HCT116 (cell line): Measurements from ENCODE around the gene CPED1. TPM values are rescaled to one million over a fixed set of nuclear protein-coding genes. Genes with fewer than 3 reads are reported as not detected.

Source experiments
- ATAC-seq: fragments of 200-7000 bp; cut with Tn5 transposase; 2 replicates; pipeline ENCODE4 v1.9.1; 2020; ENCODE audit warnings: mild to moderate bottlenecking, moderate library complexity
- BruUV-seq: library from RNA; stranded (reverse); fragments of 400-500 nt; replicated peaks from 2 replicates; lab custom pipeline; 2021; lab: Mats Ljungman, UMichigan
- CTCF ChIA-PET: fragments of 300-600 bp; sonication (Branson Sonifier 250); formaldehyde crosslinking; loops from one replicate; lab custom pipeline; 2021; ENCODE audit warnings: antibody characterized with exemption; lab: Charles Lee
- POLR2A ChIA-PET: fragments of 300-600, 350-600 bp; sonication (Branson Sonifier 250); formaldehyde crosslinking; loops from one replicate; lab custom pipeline; 2021; ENCODE audit warnings: antibody characterized with exemption; lab: Charles Lee
- RAD21 ChIA-PET, 2 experiments: fragments of 300-600 bp; sonication (Branson Sonifier 250); formaldehyde crosslinking; loops; one replicate each; lab custom pipeline; 2023; ENCODE audit warnings: low total read pairs in 2 of 2; ENCODE audit not compliant: uncharacterized antibody in 2 of 2, unreplicated experiment in 2 of 2, low non-redundant PET in 1 of 2; lab: Charles Lee
- DNase-seq: peaks from one replicate; pipeline ENCODE4 v3.0.0-alpha.2; 2010; ENCODE audit warnings: low read depth, low spot score
- H2AFZ ChIP-seq: fragments of 200-600 bp; shearing (Covaris generic), sonication (generic); 2 replicates; pipeline ENCODE4 v1.6.1; 2017; ENCODE audit warnings: low read depth, mixed run types, mixed read lengths, antibody characterized with exemption, low read length; ENCODE audit not compliant: poor library complexity, severe bottlenecking
- H3K27ac ChIP-seq: 2 replicates; pipeline ENCODE4 v1.5.1; 2012; ENCODE audit warnings: low read depth, low read length
- H3K27me3 ChIP-seq: fragments of 200-600 bp; sonication (generic); 2 replicates; pipeline ENCODE4 v1.6.1; 2016; ENCODE audit warnings: mixed run types, low read length, mixed read lengths; ENCODE audit not compliant: insufficient read depth
- H3K36me3 ChIP-seq, 2 experiments: fragments of 200-500 bp in 1 of 2; fragments of 200-600 bp in 1 of 2; sonication (Bioruptor generic) in 1 of 2; sonication (generic) in 1 of 2; 2 replicates each; pipeline versions ENCODE4 v1.5.1 to v1.6.1; 2014 to 2016; ENCODE audit warnings: low read length in 2 of 2, inconsistent platforms in 1 of 2, mixed read lengths in 1 of 2, mixed run types in 1 of 2; ENCODE audit not compliant: insufficient read depth in 2 of 2, control insufficient read depth in 1 of 2
- H3K4me1 ChIP-seq, 2 experiments: fragments of 200-600 bp in 1 of 2; sonication (generic) in 1 of 2; 2 replicates each; pipeline versions ENCODE4 v1.5.1 to v1.6.1; 2012 to 2017; ENCODE audit warnings: low read length in 2 of 2, inconsistent platforms in 1 of 2, mild to moderate bottlenecking in 1 of 2, mixed read lengths in 1 of 2, mixed run types in 1 of 2, moderate library complexity in 1 of 2; ENCODE audit not compliant: insufficient read depth in 2 of 2, control insufficient read depth in 1 of 2
- H3K4me2 ChIP-seq: fragments of 200-600 bp; sonication (generic); 2 replicates; pipeline ENCODE4 v1.6.1; 2017; ENCODE audit warnings: mixed run types, low read length, mixed read lengths
- H3K4me3 ChIP-seq, 2 experiments: fragments of 200-600 bp in 1 of 2; sonication (generic) in 1 of 2; replicated peaks in 1 of 2; 2 replicates each; pipeline ENCODE4 v1.5.1; 2011 to 2016; ENCODE audit warnings: low read length in 2 of 2, control low read depth in 1 of 2, low read depth in 1 of 2, mild to moderate bottlenecking in 1 of 2, mixed read lengths in 1 of 2, mixed run types in 1 of 2
- H3K79me2 ChIP-seq: fragments of 200-600 bp; sonication (generic); 2 replicates; pipeline ENCODE4 v1.6.1; 2017; ENCODE audit warnings: mild to moderate bottlenecking, mixed run types, low read length, moderate library complexity, mixed read lengths; ENCODE audit not compliant: insufficient read depth
- H3K9ac ChIP-seq: fragments of 200-600 bp; sonication (generic); 2 replicates; pipeline ENCODE4 v1.6.1; 2016; ENCODE audit warnings: low read length, mixed read lengths
- H3K9me2 ChIP-seq: fragments of 200-600 bp; sonication (generic), shearing (Covaris generic); 2 replicates; pipeline ENCODE4 v1.6.1; 2017; ENCODE audit warnings: mixed run types, mild to moderate bottlenecking, moderate library complexity; ENCODE audit not compliant: insufficient read depth
- H3K9me3 ChIP-seq, 2 experiments: fragments of 200-500 bp in 1 of 2; fragments of 200-600 bp in 1 of 2; sonication (Bioruptor generic) in 1 of 2; sonication (generic) in 1 of 2; 2 replicates each; pipeline ENCODE4 v1.6.1; 2014 to 2017; ENCODE audit warnings: low read length in 2 of 2, mixed read lengths in 2 of 2, inconsistent platforms in 1 of 2, low read depth in 1 of 2, mild to moderate bottlenecking in 1 of 2, mixed run types in 1 of 2, moderate library complexity in 1 of 2; ENCODE audit not compliant: control insufficient read depth in 1 of 2, insufficient read depth in 1 of 2
- H4K20me1 ChIP-seq: fragments of 200-600 bp; sonication (generic), shearing (Covaris generic); 2 replicates; pipeline ENCODE4 v1.6.1; 2017; ENCODE audit warnings: mixed run types, mild to moderate bottlenecking, moderate library complexity; ENCODE audit not compliant: insufficient read depth
- CEBPB ChIP-seq: IDR thresholded peaks from 2 replicates; pipeline ENCODE4 v1.6.1; 2012; ENCODE audit warnings: low read depth
- EGR1 ChIP-seq: IDR thresholded peaks from 2 replicates; pipeline ENCODE4 v1.6.1; 2012; ENCODE audit warnings: low read depth
- EZH2 ChIP-seq: fragments of 200-600 bp; sonication (generic); IDR thresholded peaks from 2 replicates; pipeline ENCODE4 v1.6.1; 2017; ENCODE audit warnings: antibody characterized with exemption, mixed run types
- FOSL1 ChIP-seq: IDR thresholded peaks from 2 replicates; pipeline ENCODE4 v1.6.1; 2012; ENCODE audit warnings: low read depth
- JUND ChIP-seq: IDR thresholded peaks from 2 replicates; pipeline ENCODE4 v1.6.1; 2012
- MAX ChIP-seq: IDR thresholded peaks from 2 replicates; pipeline ENCODE4 v1.6.1; 2012
- REST ChIP-seq: IDR thresholded peaks from 2 replicates; pipeline ENCODE4 v1.6.1; 2012; ENCODE audit warnings: low read depth
- SRF ChIP-seq: IDR thresholded peaks from 2 replicates; pipeline ENCODE4 v1.6.1; 2012; ENCODE audit warnings: low read depth
- TCF7L2 ChIP-seq: IDR thresholded peaks from 2 replicates; pipeline ENCODE4 v1.7.0; 2011; ENCODE audit warnings: borderline replicate concordance, inconsistent platforms; ENCODE audit not compliant: insufficient read depth, insufficient read length; ENCODE audit errors: extremely low read depth
- YY1 ChIP-seq: IDR thresholded peaks from 2 replicates; pipeline ENCODE4 v1.6.1; 2011; ENCODE audit warnings: low read length, low read depth, moderate library complexity, mild to moderate bottlenecking; ENCODE audit not compliant: insufficient replicate concordance; ENCODE audit errors: extremely low read depth
- ZBTB33 ChIP-seq: IDR thresholded peaks from 2 replicates; pipeline ENCODE4 v1.6.1; 2011; ENCODE audit warnings: mild to moderate bottlenecking, low read length, moderate library complexity; ENCODE audit not compliant: insufficient replicate concordance; ENCODE audit errors: extremely low read depth
- ZNF274 ChIP-seq: fragments of 200-500 bp; sonication (Bioruptor generic); IDR thresholded peaks from 2 replicates; pipeline ENCODE4 v1.6.1; 2014; ENCODE audit warnings: mild to moderate bottlenecking, low read depth, low read length, inconsistent platforms
- intact Hi-C: fragments of 100-400 bp; cut with micrococcal nuclease; formaldehyde crosslinking; loops from 2 replicates; pipeline ENCODE4 v1.10.0; 2022
- total RNA-seq: library from RNA; stranded (reverse); gene quantifications from one replicate; pipeline ENCODE4 v1.2.1, GENCODE V29; 2021; ENCODE audit not compliant: unreplicated experiment

The CPED1 gene
- total RNA-seq, 1 experiment from 2014 or later = 1.2 TPM

- no peak for TF ChIP-seq ZBTB33
- TF ChIP-seq EZH2 = no peak
- TF ChIP-seq EGR1 = peak; percentile 58; the same call in 1 of the 2 replicates
Observed at GRCh38 chr7:121329191-121330052, 340.9 kb downstream of the CPED1 start (continued).

- ChIA-PET RAD21 (no interaction called here), CTCF (interaction anchor here (0.8 to 1.2 kb wide), 5 partner anchors 66 to 664 kb away, joined by 3 to 5 read pairs (median 4); no protein-coding TSS in a partner anchor), POLR2A (interaction anchor here (1.8 kb wide), 1 partner anchor 37 kb away, joined by 4 read pairs; no protein-coding TSS in a partner anchor)
- Histone ChIP-seq H3K9me3 (no peaks in the 10 kb centered on the region), H3K9me2 (no peaks in the 10 kb centered on the region), H3K36me3 (peaks cover 26 to 34% of the 10 kb centered on the region in 2 experiments), H3K4me2 (peak overlapping the region; percentile 88), H4K20me1 (no peaks in the 10 kb centered on the region), H3K79me2 (peaks cover 65% of the 10 kb centered on the region), H3K4me3 (peak overlapping the region; percentile 55 to 88), H2AFZ (no peak overlapping the region), H3K27me3 (no peaks in the 10 kb centered on the region), H3K9ac (peak overlapping the region; percentile 79), H3K27ac (peak overlapping the region; percentile 92), H3K4me1 (peaks cover 34 to 72% of the 10 kb centered on the region in 2 experiments; a peak in 3 of 4 replicates)
- ATAC-seq = peak; percentile 13
- DNase-seq = no peak
- intact Hi-C loops = loop anchor here (5.0 to 10.0 kb wide), 2 partner anchors 203 to 345 kb away; partner anchors contain the start of gene CPED1
- TSS peak; percentile 66 for BruUV-seq
- TF ChIP-seq ZNF274 (no peak), SRF (no peak), FOSL1 (0 out of 2 replicates have a peak, but pooled peaks have one; percentile 13), REST (no peak), JUND (no peak), ZBTB33 (no peak), TCF7L2 (no peak), YY1 (no peak), EGR1 (peak; percentile 46; the same call in 1 of the 2 replicates), CEBPB (no peak), MAX (peak; percentile 17; the same call in 1 of the 2 replicates)
Observed at GRCh38 chr7:121330053-121330833, 341.7 kb downstream of the CPED1 start.
